Lung (tissue), 12 donors: ENCODE results near the gene ADARB1. TPM values are rescaled to one million over a fixed set of nuclear protein-coding genes. Genes with fewer than 3 reads are reported as not detected.

Experiments
- ATAC-seq: fragments of 200-7000 bp; cut with Tn5 transposase; one replicate; pipeline ENCODE4 v1.9.1; 2020; ENCODE audit warnings: moderate number of reproducible peaks; ENCODE audit not compliant: insufficient read depth, low FRiP score
- DNase-seq, 3 donors: peaks; one replicate each; pipeline ENCODE4 v3.0.0-alpha.2; 2013 to 2017
- H3K27ac ChIP-seq, 2 donors: one replicate each; pipeline ENCODE4 v1.5.1; 2013; ENCODE audit warnings: mild to moderate bottlenecking in 2 of 2, moderate library complexity in 2 of 2, control low read depth in 1 of 2, inconsistent platforms in 1 of 2, low read depth in 1 of 2, low read length in 1 of 2
- H3K27me3 ChIP-seq, 3 donors: one replicate each; pipeline ENCODE4 v1.5.1; 2013; ENCODE audit warnings: low read length in 2 of 3; ENCODE audit not compliant: control insufficient read depth in 3 of 3, insufficient read depth in 3 of 3
- H3K36me3 ChIP-seq, 4 donors: one replicate each; pipeline ENCODE4 v1.5.1; 2013; ENCODE audit warnings: low read length in 4 of 4, mild to moderate bottlenecking in 1 of 4, moderate library complexity in 1 of 4; ENCODE audit not compliant: control insufficient read depth in 4 of 4, insufficient read depth in 4 of 4
- H3K4me1 ChIP-seq, 5 donors: one replicate each; pipeline ENCODE4 v1.5.1; 2013; ENCODE audit warnings: low read length in 5 of 5, mild to moderate bottlenecking in 2 of 5, moderate library complexity in 1 of 5; ENCODE audit not compliant: control insufficient read depth in 5 of 5, insufficient read depth in 5 of 5
- H3K4me3 ChIP-seq: one replicate; pipeline ENCODE4 v1.5.1; 2013; ENCODE audit warnings: mild to moderate bottlenecking, control low read depth, moderate library complexity
- H3K9ac ChIP-seq, 2 donors: one replicate each; pipeline ENCODE4 v1.5.1; 2013; ENCODE audit warnings: low read length in 2 of 2, control low read depth in 1 of 2; ENCODE audit not compliant: insufficient read depth in 1 of 2
- H3K9me3 ChIP-seq, 4 donors: one replicate each; pipeline ENCODE4 v1.5.1; 2013; ENCODE audit warnings: low read length in 3 of 4, mild to moderate bottlenecking in 1 of 4, moderate library complexity in 1 of 4; ENCODE audit not compliant: control insufficient read depth in 4 of 4, insufficient read depth in 3 of 4
- WGBS, 2 donors: extraction: QIAGEN DNeasy Blood & Tissue Kit; methylation state at CpG; one replicate each; pipeline ENCODE4 v1.1.7; 2013; 5-methylcytosine and 5-hydroxymethylcytosine counted together
- polyA plus RNA-seq, 2 donors: library from polyadenylated mRNA; stranded (reverse); fragments of 200-250 nt; gene quantifications; one replicate each; pipeline ENCODE4 v1.2.1, GENCODE V29; 2013
- total RNA-seq, 2 donors: library from RNA; depleted of rRNA in 1 of 2; stranded (reverse); fragments of >200 nt in 1 of 2; gene quantifications; one replicate each; pipeline ENCODE4 v1.2.1, GENCODE V29; 2014 to 2021
- TF ChIP-seq, protein P1 (sequence below): IDR thresholded peaks from 2 replicates; pipeline ENCODE4 v1.5.1; 2012; ENCODE audit warnings: mild to moderate bottlenecking; ENCODE audit errors: control extremely low read depth, extremely low read depth
- donor health status: control.
- donor health status: control.
- donor health status: Bipolar disorder and iron deficiency.
- donor health status: healthy.
- donor health status: DM: yes; HTN: yes; CAD: no.

ADARB1 gene
- total and polyA plus RNA-seq, 4 donors: 13.4 to 47.7 (median 32.6) TPM

DNA sequence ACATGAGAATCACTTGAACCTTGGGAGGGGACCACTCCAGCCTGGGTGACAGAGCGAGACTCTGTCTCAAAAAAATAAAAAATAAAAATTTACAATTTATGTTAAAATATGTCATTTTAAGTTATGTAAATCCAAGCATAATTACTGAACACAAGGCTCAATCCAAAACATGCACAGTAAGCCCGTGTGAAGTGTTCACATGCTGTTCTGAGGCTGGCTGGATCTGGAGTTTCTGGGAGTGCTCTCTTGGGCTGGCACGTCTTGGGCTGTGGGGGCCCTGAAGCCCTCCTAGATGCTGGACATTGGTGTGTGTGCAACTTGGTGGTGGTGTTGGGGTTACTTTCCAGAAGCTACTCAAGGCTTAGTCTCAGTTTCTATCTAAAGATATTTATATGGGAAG lies 25.2 kb downstream of the ADARB1 start:
- WGBS, 2 donors: 87 to 91% methylated on average over 3 of the region's 3 CpGs
- Histone ChIP-seq H3K27me3 (no peaks in the 10 kb centered on the region), H3K36me3 (no peaks in the 10 kb centered on the region), H3K4me3 (no peak overlapping the region), H3K27ac (no peak overlapping the region), H3K9ac (no peak overlapping the region), H3K4me1 (peaks cover 18 to 56% (median 33%) of the 10 kb centered on the region in 5 donors), H3K9me3 (no peaks in the 10 kb centered on the region)
- TF ChIP-seq, protein P1, sequence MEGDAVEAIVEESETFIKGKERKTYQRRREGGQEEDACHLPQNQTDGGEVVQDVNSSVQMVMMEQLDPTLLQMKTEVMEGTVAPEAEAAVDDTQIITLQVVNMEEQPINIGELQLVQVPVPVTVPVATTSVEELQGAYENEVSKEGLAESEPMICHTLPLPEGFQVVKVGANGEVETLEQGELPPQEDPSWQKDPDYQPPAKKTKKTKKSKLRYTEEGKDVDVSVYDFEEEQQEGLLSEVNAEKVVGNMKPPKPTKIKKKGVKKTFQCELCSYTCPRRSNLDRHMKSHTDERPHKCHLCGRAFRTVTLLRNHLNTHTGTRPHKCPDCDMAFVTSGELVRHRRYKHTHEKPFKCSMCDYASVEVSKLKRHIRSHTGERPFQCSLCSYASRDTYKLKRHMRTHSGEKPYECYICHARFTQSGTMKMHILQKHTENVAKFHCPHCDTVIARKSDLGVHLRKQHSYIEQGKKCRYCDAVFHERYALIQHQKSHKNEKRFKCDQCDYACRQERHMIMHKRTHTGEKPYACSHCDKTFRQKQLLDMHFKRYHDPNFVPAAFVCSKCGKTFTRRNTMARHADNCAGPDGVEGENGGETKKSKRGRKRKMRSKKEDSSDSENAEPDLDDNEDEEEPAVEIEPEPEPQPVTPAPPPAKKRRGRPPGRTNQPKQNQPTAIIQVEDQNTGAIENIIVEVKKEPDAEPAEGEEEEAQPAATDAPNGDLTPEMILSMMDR: no peak
- DNase-seq: no peak
- ATAC-seq: no peak

DNA sequence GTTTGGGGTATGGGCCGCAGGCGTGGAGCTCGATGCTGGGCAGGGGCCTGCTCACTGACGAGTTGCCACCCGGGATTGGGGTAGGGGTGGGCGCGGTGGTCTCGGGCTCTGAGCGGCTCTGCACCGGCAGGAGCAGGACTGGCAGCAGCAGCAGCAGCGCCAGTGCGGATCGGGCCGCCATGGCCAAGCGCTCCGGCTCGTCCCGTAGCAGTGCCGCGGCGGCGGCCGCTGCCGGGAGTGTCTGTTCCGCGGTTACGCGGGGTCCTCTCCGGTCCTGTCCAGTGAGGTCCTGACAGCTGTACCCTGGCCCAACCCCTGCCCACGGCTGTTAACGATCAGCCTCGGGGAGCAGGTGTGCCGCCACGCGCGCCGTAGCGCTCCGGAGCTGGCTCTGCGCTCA lies 26.5 kb downstream of the ADARB1 start:
- Histone ChIP-seq H3K27ac (no peak overlapping the region), H3K9me3 (no peaks in the 10 kb centered on the region), H3K27me3 (no peaks in the 10 kb centered on the region), H3K4me3 (no peak overlapping the region), H3K9ac (no peak overlapping the region), H3K4me1 (peaks cover 19 to 50% (median 25%) of the 10 kb centered on the region in 5 donors), H3K36me3 (no peaks in the 10 kb centered on the region)
- WGBS, 2 donors: 98% methylated on average over 29 to 40 of the region's 40 CpGs
- ATAC-seq (no peak), DNase-seq (no peak)
- TF ChIP-seq, protein P1: no peak

DNA sequence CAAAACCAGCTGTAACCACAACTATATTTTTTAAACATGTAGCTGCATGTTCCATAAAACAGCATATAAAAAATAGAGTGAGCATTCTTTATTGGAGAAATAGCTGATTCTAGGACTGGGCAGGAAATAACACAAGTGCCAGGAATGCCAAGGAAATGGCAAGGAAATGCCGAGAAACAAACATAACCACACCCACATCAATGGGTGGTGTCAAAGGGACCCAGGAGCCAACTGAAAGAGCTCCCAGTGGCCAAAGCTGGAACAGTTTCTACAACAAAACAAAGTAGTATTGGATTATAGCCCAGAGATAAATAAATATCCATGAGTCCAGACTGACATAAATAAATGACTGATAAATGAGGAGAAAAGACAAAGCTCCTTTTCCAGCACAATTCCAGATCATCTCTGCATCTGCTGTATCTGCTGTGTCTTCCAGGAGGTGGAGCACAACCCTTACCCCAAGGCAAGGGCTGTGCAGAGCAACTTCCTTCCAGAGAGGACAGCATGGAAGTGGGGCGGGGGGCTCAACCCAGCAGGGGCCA lies 28.1 kb downstream of the ADARB1 start:
- DNase-seq (no peak), ATAC-seq (no peak)
- Histone ChIP-seq H3K36me3 (no peaks in the 10 kb centered on the region), H3K27me3 (no peaks in the 10 kb centered on the region), H3K9ac (no peak overlapping the region), H3K27ac (peak overlapping the region in 1 of 2 donors; percentile 48), H3K4me1 (peaks cover 13 to 44% (median 20%) of the 10 kb centered on the region in 5 donors), H3K9me3 (no peaks in the 10 kb centered on the region), H3K4me3 (no peak overlapping the region)
- TF ChIP-seq, protein P1: no peak
- 47% methylated on average over 2 of the region's 2 CpGs for WGBS, 2 donors
